Right lobe of liver (tissue), 4 donors: ENCODE measurements around the gene RAB4B.

ENCODE experiments used
- CTCF ChIP-seq, 4 donors: fragments of 200-600 bp in 3 of 4; fragments of 450-650 bp in 1 of 4; IDR thresholded peaks; one replicate each; pipeline versions ENCODE4 v1.5.1 to v1.8.0; 2016 to 2022; ENCODE audit warnings: antibody characterized with exemption in 4 of 4, mild to moderate bottlenecking in 2 of 4
- POLR2A ChIP-seq: fragments of 450-650 bp; IDR thresholded peaks from one replicate; pipeline ENCODE4 v1.6.1; 2017; ENCODE audit warnings: antibody characterized with exemption, mild to moderate bottlenecking
- donor health status: DM: no; HTN: no; CAD: no.
- donor health status: DM: no; HTN: no; CAD: no.
- donor health status: DM: no; HTN: yes; CAD: no.

- TF ChIP-seq CTCF (IDR thresholded peaks at IDR 0.05), result no peak
- TF ChIP-seq POLR2A, result no peak
These were observed 38.0 kb upstream of the RAB4B start for GRCh38 chr19:40739871-40740703.
